Mucosa of descending colon (tissue), 3 donors: ENCODE measurements around the gene EMC9. TPM values are rescaled to one million over a fixed set of nuclear protein-coding genes. Genes with fewer than 3 reads are reported as not detected.

Experiments used
- ATAC-seq: fragments of 200-7000 bp; cut with Tn5 transposase; one replicate; pipeline ENCODE4 v1.9.1; 2020; ENCODE audit warnings: mild to moderate bottlenecking, moderate library complexity
- DNase-seq, 3 donors: peaks; one replicate each; pipeline ENCODE4 v3.0.0-alpha.2; 2020
- H3K36me3 ChIP-seq: fragments of 200-600 bp; one replicate; pipeline ENCODE4 v1.8.0; 2021; ENCODE audit warnings: low read depth, mild to moderate bottlenecking
- H3K4me1 ChIP-seq: fragments of 200-600 bp; one replicate; pipeline ENCODE4 v1.8.0; 2021; ENCODE audit warnings: low read depth, mild to moderate bottlenecking
- H3K4me3 ChIP-seq: fragments of 200-600 bp; one replicate; pipeline ENCODE4 v1.8.0; 2021; ENCODE audit warnings: mild to moderate bottlenecking
- H3K9me3 ChIP-seq: fragments of 200-600 bp; one replicate; pipeline ENCODE4 v1.8.0; 2021; ENCODE audit warnings: mild to moderate bottlenecking
- CTCF ChIP-seq: fragments of 200-600 bp; IDR thresholded peaks from one replicate; pipeline ENCODE4 v1.8.0; 2022; ENCODE audit warnings: antibody characterized with exemption, mild to moderate bottlenecking
- intact Hi-C, 2 donors: fragments of 100-400 bp; cut with DNase I in 1 of 2; cut with micrococcal nuclease in 1 of 2; formaldehyde crosslinking; loops; one replicate each; pipeline versions ENCODE4 v1.11.0 to v1.11.1; 2022; cut with DNase I, micrococcal nuclease
- total RNA-seq, 3 donors: library from RNA; stranded (reverse); fragmentation: NEBNext Ultra II Directional in 2 of 3; extraction: Animal tissue kit (Norgen Biotek cat#: 25700) in 2 of 3; gene quantifications; one replicate each; pipeline versions ENCODE4 v1.2.1 to v1.2.4, GENCODE V29; 2021 to 2023
- donor health status: DM: no; HTN: no; CAD: no; lungs with moderate emphysema.
- donor health status: DM: no; HTN: no; CAD: no.
- donor health status: DM: no; HTN: yes; CAD: no.

EMC9 gene
- total RNA-seq, 3 donors from 2014 or later: 18.3 to 24.9 (median 20.4) TPM

DNA sequence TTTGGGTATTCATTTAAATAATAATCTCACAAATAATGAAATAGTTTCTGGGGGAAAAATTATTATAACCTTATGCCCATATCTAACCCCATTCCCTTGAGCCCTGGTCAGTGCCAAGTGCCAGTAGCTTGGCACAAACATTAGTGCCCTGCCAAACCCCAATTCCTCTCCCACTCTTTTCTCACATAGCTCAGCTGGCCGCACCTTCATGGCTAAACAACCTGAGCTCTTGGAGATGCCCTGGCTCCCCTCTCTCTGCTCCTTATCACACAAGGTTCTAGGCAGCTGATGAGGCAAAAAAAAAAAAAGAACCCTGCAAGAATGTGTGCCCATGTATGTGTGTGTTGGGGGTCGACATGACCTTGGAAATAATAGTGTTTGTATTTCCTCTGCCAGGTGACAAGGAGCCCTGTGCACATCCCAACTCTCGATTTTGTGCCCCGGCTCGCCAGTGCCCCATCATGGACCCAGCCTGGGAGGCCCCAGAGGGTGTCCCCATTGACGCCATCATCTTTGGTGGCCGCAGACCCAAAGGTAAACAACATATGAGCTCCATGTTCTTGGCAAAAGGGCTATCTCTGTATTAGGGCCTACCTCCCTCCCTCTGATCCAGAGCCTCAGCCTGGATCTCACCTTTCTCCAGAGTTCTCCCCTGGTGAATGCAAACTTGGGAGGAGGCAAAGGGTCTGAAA lies 38.9 kb downstream of the EMC9 start:
- H3K9me3 ChIP-seq: no peaks in the 10 kb centered on the region
- no peak for DNase-seq
- H3K4me1 ChIP-seq: no peaks in the 10 kb centered on the region
- H3K36me3 ChIP-seq: no peaks in the 10 kb centered on the region
- no peak for TF ChIP-seq CTCF
- intact Hi-C loops: loop anchor here in 1 of 2 donors (10.0 kb wide), 1 partner anchor 48 kb away; the partner anchor contains the start of gene CARMIL3
- no peak for ATAC-seq
- no peak overlapping the region for H3K4me3 ChIP-seq

GRCh38 chr14:24100982-24101494 lies 40.4 kb downstream of the EMC9 start:
- TF ChIP-seq CTCF: no peak
- DNase-seq: no peak
- Histone ChIP-seq H3K36me3 (no peaks in the 10 kb centered on the region), H3K4me1 (peaks cover 3% of the 10 kb centered on the region), H3K9me3 (no peaks in the 10 kb centered on the region), H3K4me3 (no peak overlapping the region)
- ATAC-seq: no peak
- intact Hi-C loops: loop anchor here in 1 of 2 donors (10.0 kb wide), 1 partner anchor 46 kb away; the partner anchor contains the start of gene CARMIL3

DNA sequence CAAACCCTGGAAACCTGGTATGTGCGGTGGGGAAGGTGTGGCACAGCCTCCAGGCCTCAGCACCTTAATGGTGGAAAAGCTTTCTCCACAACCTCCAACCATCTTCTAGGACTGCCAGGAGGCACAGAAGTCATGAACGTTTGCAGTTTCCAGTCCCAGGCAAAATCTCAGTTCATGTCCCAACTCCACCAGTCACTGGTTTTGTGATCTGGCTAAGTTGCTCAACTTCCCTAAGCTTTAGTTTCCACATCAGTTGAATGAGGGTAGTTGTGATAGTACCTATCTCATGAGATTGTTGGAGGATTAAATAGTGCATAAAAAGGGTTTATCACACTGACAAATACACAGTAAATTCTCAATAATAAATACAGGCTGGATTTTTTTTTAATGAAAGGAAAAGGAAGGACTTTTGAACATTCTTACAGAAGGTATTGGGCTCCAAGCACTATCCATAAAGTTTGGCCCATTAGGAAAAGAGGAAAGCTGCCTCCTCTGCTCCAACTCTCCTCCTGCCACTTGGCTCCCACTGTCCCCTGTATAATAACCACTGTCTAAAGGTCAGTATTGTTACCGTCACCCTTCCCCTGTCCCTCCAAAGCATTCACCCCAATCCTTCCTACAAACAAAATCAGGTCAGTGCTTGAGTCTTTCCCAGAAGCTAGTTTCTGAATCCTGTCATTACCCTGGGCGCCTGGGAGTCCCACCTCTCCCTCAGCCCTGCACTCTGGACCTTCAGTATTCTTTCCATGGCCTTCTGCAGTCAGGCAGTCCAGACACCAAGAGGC lies 41.0 kb downstream of the EMC9 start:
- intact Hi-C loops: loop anchor here in 1 of 2 donors (10.0 kb wide), 1 partner anchor 46 kb away; the partner anchor contains the start of gene CARMIL3
- Histone ChIP-seq H3K9me3 (no peaks in the 10 kb centered on the region), H3K4me1 (peaks cover 9% of the 10 kb centered on the region), H3K4me3 (no peak overlapping the region), H3K36me3 (no peaks in the 10 kb centered on the region)
- DNase-seq: no peak
- no peak for TF ChIP-seq CTCF
- ATAC-seq: no peak

DNA sequence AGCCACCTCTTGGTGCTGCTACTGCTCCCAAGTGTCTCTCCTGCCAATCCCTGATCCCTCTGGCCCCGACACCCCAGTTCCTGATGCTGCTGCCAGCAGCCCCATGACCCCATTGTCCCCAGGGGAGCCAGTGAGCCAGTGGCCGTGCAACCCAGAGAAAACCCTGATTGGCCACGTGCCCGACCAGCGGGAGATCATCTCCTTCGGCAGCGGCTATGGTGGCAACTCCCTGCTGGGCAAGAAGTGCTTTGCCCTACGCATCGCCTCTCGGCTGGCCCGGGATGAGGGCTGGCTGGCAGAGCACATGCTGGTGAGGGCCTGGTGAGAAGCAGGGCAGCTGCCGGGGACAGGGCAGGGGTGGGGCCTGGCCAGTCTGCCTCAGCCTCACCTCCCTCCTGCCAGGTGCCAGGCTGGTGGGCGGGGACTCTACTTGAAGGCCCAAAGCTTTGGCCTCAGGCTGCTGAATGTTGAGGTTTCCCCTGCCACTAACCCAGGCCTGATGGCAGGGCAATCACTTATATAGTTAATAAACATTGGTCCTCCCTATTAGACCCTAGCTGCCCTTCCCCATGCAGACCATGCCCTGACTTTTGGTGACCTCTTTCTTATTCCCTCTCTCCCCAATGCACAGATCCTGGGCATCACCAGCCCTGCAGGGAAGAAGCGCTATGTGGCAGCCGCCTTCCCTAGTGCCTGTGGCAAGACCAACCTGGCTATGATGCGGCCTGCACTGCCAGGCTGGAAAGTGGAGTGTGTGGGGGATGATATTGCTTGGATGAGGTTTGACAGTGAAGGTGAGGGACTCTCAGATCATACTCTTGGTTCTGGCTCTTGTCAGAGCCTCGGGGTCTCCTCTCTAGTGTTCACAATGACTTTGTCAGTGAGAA lies 42.2 kb downstream of the EMC9 start:
- DNase-seq (peak in 2 of 3 donors; percentile 41 to 55), ATAC-seq (no peak)
- no peak for TF ChIP-seq CTCF
- Histone ChIP-seq H3K4me3 (no peak overlapping the region), H3K4me1 (peaks cover 12% of the 10 kb centered on the region), H3K36me3 (no peaks in the 10 kb centered on the region), H3K9me3 (no peaks in the 10 kb centered on the region)
- intact Hi-C loops: no loop called here
